OCI-LY7 (cell line): ENCODE results near the gene DHRS7C. TPM values are rescaled to one million over a fixed set of nuclear protein-coding genes. Genes with fewer than 3 reads are reported as not detected.

Experiments used
- BruUV-seq: library from RNA; stranded (reverse); fragments of 400-500 nt; replicated peaks from 2 replicates; lab custom pipeline; 2021; lab: Mats Ljungman, UMichigan
- CTCF ChIA-PET: fragments of 300-600 bp; sonication (Branson Sonifier 250); formaldehyde crosslinking; loops from one replicate; lab custom pipeline; 2022; ENCODE audit warnings: antibody characterized with exemption; ENCODE audit not compliant: unreplicated experiment; lab: Charles Lee
- POLR2A ChIA-PET: fragments of 300-600 bp; sonication (Branson Sonifier 250); formaldehyde crosslinking; loops from one replicate; lab custom pipeline; 2022; ENCODE audit warnings: antibody characterized with exemption; lab: Charles Lee
- DNase-seq: peaks from one replicate; pipeline ENCODE4 v3.0.0-alpha.2; 2015; ENCODE audit warnings: low spot score
- H2AFZ ChIP-seq: fragments of 200-600 bp; sonication (generic), shearing (Covaris generic); 2 replicates; pipeline ENCODE4 v1.6.1; 2014; ENCODE audit warnings: mild to moderate bottlenecking, antibody characterized with exemption, low read length, moderate library complexity
- H3K27ac ChIP-seq: fragments of 200-600 bp; sonication (generic); 2 replicates; pipeline ENCODE4 v1.5.1; 2014; ENCODE audit warnings: mixed run types, low read depth, mild to moderate bottlenecking, moderate library complexity, low read length, inconsistent platforms; ENCODE audit not compliant: poor library complexity, severe bottlenecking
- H3K36me3 ChIP-seq: fragments of 200-600 bp; sonication (generic); 2 replicates; pipeline ENCODE4 v1.6.1; 2014; ENCODE audit warnings: mild to moderate bottlenecking, antibody characterized with exemption, low read length, moderate library complexity, mixed read lengths; ENCODE audit not compliant: insufficient read depth
- H3K4me1 ChIP-seq: fragments of 200-600 bp; sonication (generic); 2 replicates; pipeline ENCODE4 v1.5.1; 2014; ENCODE audit warnings: mild to moderate bottlenecking, low read length; ENCODE audit not compliant: insufficient read depth, poor library complexity, severe bottlenecking
- H3K4me2 ChIP-seq: fragments of 200-600 bp; sonication (generic); 2 replicates; pipeline ENCODE4 v1.6.1; 2014; ENCODE audit warnings: mild to moderate bottlenecking, low read length
- H3K4me3 ChIP-seq: fragments of 200-600 bp; sonication (generic); 2 replicates; pipeline ENCODE4 v1.5.1; 2014; ENCODE audit warnings: mild to moderate bottlenecking, low read depth, low read length; ENCODE audit not compliant: poor library complexity, severe bottlenecking
- H3K79me2 ChIP-seq: fragments of 200-600 bp; sonication (generic); 2 replicates; pipeline ENCODE4 v1.6.1; 2016; ENCODE audit warnings: low read depth, mild to moderate bottlenecking, low read length, moderate library complexity, mixed read lengths; ENCODE audit not compliant: insufficient read depth
- H3K9me2 ChIP-seq: fragments of 200-600 bp; sonication (generic); 2 replicates; pipeline ENCODE4 v1.6.1; 2016; ENCODE audit warnings: mild to moderate bottlenecking, low read length, mixed read lengths; ENCODE audit not compliant: insufficient read depth
- H3K9me3 ChIP-seq: fragments of 200-600 bp; sonication (generic); 2 replicates; pipeline ENCODE4 v1.6.1; 2014; ENCODE audit warnings: mild to moderate bottlenecking, mixed run types, low read length, mixed read lengths
- H4K20me1 ChIP-seq: fragments of 200-600 bp; sonication (generic); 2 replicates; pipeline ENCODE4 v1.6.1; 2014; ENCODE audit warnings: mild to moderate bottlenecking, antibody characterized with exemption, low read length, moderate library complexity, mixed read lengths; ENCODE audit not compliant: insufficient read depth
- CTCF ChIP-seq: fragments of 200-600 bp; sonication (generic); conservative IDR thresholded peaks from 2 replicates; pipeline ENCODE4 v1.5.1; 2014; ENCODE audit warnings: mild to moderate bottlenecking, antibody characterized with exemption, low read length, moderate library complexity, mixed read lengths
- EZH2phosphoT487 ChIP-seq: fragments of 200-600 bp; sonication (generic); IDR thresholded peaks from 2 replicates; pipeline ENCODE4 v1.6.1; 2018; ENCODE audit warnings: low read depth, borderline replicate concordance, mild to moderate bottlenecking, mixed run types, antibody characterized with exemption, low read length, moderate library complexity, mixed read lengths
- intact Hi-C: fragments of 100-400 bp; cut with micrococcal nuclease; formaldehyde crosslinking; loops from one replicate; pipeline ENCODE4 v1.10.0; 2022; ENCODE audit not compliant: unreplicated experiment
- total RNA-seq, 2 experiments: library from RNA; depleted of rRNA in 1 of 2; stranded (reverse); fragments of >200 nt in 1 of 2; shearing (Covaris generic) in 1 of 2; gene quantifications; 2 replicates each; pipeline ENCODE4 v1.2.3, GENCODE V29; 2014 to 2022

DHRS7C gene
- total RNA-seq, 2 experiments from 2014 or later = not detected

- Histone ChIP-seq H3K4me2 (no peak overlapping the region), H3K79me2 (no peaks in the 10 kb centered on the region), H3K4me1 (no peaks in the 10 kb centered on the region), H3K4me3 (no peak overlapping the region), H3K27ac (no peak overlapping the region), H2AFZ (no peak overlapping the region), H3K9me3 (no peaks in the 10 kb centered on the region), H3K9me2 (no peaks in the 10 kb centered on the region), H4K20me1 (no peaks in the 10 kb centered on the region), H3K36me3 (no peaks in the 10 kb centered on the region)
- CTCF ChIA-PET = no interaction called here
- POLR2A ChIA-PET = no interaction called here
- DNase-seq = no peak
- intact Hi-C loops = no loop called here
- BruUV-seq = no TSS peak
- TF ChIP-seq EZH2phosphoT487 = no peak
- TF ChIP-seq CTCF = no peak
Measured at GRCh38 chr17:9783050-9783449, 8.3 kb downstream of the DHRS7C start.

DNA sequence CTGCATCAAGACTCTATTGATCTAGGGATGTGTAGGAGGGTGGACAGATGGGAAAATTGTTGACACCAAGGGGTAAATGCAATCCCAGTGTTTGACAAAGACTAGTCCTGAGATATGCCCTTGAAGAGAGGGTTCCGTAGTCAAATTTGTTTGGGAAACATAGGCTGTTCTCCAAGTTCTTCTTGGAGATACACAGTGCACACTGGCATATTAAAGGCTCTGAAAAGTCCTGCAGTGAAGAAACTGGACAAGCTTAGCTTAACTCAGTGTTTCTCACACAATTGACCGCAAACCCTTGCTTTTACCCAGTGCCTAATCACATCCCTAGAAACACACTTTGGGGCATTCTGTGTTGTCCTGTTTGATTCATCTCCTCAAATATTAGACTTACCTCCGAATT is 10.8 kb downstream of the DHRS7C start:
- POLR2A ChIA-PET = no interaction called here
- H2AFZ ChIP-seq = no peak overlapping the region

More for the DNA sequence above, 10.8 kb downstream of the DHRS7C start:
- Histone ChIP-seq H3K9me2 (no peaks in the 10 kb centered on the region), H3K79me2 (no peaks in the 10 kb centered on the region), H3K9me3 (no peaks in the 10 kb centered on the region), H3K27ac (no peak overlapping the region), H3K4me1 (no peaks in the 10 kb centered on the region), H3K36me3 (no peaks in the 10 kb centered on the region), H3K4me2 (no peak overlapping the region), H3K4me3 (no peak overlapping the region), H4K20me1 (no peaks in the 10 kb centered on the region)
- TF ChIP-seq EZH2phosphoT487 = no peak
- TF ChIP-seq CTCF = no peak
- intact Hi-C loops = no loop called here
- CTCF ChIA-PET = no interaction called here
- DNase-seq = no peak
- BruUV-seq = no TSS peak
